ENCODE results near the gene EPS8. TPM values are rescaled to one million over a fixed set of nuclear protein-coding genes. Genes with fewer than 3 reads are reported as not detected.

The EPS8 gene
- polyA plus RNA-seq, 3 donors, result 4.1 to 4.8 (median 4.3) TPM

GRCh38 chr12:15677228-15677627 is 112.0 kb downstream of the EPS8 start:
- Histone ChIP-seq H4K20me1 (ENCODE audit: insufficient read depth, low read length) (no peaks in the 10 kb centered on the region), H3K79me2 (ENCODE audit: insufficient read depth, low read length) (no peaks in the 10 kb centered on the region), H3K4me1 (ENCODE audit: control insufficient read depth in 1 of 2, insufficient read depth in 2 of 2, low read length in 2 of 2) (no peaks in the 10 kb centered on the region), H3K27me3 (ENCODE audit: control insufficient read depth in 2 of 2, insufficient read depth in 2 of 2, low read length in 2 of 2) (no peaks in the 10 kb centered on the region), H3K9ac (ENCODE audit: insufficient read depth, low read length, poor library complexity, severe bottlenecking) (no peak overlapping the region), H3K36me3 (replicated peaks in 1 of 2; ENCODE audit: control insufficient read depth in 1 of 2, insufficient read depth in 2 of 2, low read length in 2 of 2) (no peaks in the 10 kb centered on the region), H3K4me2 (replicated peaks; ENCODE audit: extremely low read depth, low read length, poor library complexity, severe bottlenecking) (no peak overlapping the region), H2AFZ (ENCODE audit: insufficient read depth, low read depth, low read length, poor library complexity, severe bottlenecking) (no peak overlapping the region), H3K9me3 (replicated peaks in 1 of 2; ENCODE audit: control insufficient read depth in 1 of 2, insufficient read depth in 1 of 2, low read length in 2 of 2) (no peaks in the 10 kb centered on the region), H3K4me3 (replicated peaks in 1 of 3; ENCODE audit: low read depth in 2 of 3, low read length in 3 of 3) (no peak overlapping the region), H3K27ac (ENCODE audit: low read depth in 1 of 2, low read length in 2 of 2) (no peak overlapping the region)
- Mint-ChIP-seq H3K27ac (no peak overlapping the region), H3K27me3 (ENCODE audit: low read depth in 3 of 3) (peaks cover 0 to 2% (median 0%) of the 10 kb centered on the region in 3 donors), H3K36me3 (no peaks in the 10 kb centered on the region), H3K4me1 (peaks cover 3% of the 10 kb centered on the region), H3K9me3 (peaks cover 0 to 3% (median 0%) of the 10 kb centered on the region in 7 donors), H3K4me3 (no peak overlapping the region)
- no peak for DNase-seq
- TF ChIP-seq CTCF (IDR thresholded peaks at IDR 0.05), result no peak
- 91% methylated on average over 2 of the region's 3 CpGs for WGBS (ENCODE audit: insufficient coverage)
- intact Hi-C loops (cut with micrococcal nuclease), result no loop called here

DNA sequence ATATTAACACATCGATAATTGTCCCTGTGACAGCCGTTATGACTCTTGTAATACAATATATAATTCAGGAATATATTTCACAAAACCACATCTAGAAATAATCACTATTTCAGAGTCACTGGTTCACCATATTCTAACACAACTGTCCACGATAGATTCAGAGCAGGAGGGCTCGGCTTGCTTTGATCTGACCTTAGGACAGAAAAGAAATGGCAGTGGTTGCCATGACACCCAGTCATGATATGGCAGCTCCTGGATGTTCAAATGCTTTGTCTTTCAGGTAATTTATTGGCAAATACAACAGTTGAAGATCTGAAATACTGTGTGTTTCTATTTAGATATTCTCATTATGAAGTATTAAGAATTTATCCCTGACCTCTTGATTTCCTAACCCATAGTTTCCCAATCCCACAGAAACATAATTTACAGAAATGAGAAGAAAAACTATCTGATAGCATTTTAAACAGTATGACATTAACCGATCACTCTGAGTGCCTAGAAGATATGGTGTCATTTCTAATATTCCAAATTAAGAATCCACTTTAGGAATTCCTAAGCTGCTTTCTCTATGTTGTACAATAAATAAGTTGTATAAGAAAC is 116.4 kb downstream of the EPS8 start:
- H3K4me3 Mint-ChIP-seq, result no peak overlapping the region
- H3K4me1 ChIP-seq (ENCODE audit: control insufficient read depth in 1 of 2, insufficient read depth in 2 of 2, low read length in 2 of 2), result no peaks in the 10 kb centered on the region
- 100% methylated on average over 2 of the region's 5 CpGs for WGBS (ENCODE audit: insufficient coverage)
- no peaks in the 10 kb centered on the region for H3K27me3 ChIP-seq (ENCODE audit: control insufficient read depth in 2 of 2, insufficient read depth in 2 of 2, low read length in 2 of 2)
- H2AFZ ChIP-seq (ENCODE audit: insufficient read depth, low read depth, low read length, poor library complexity, severe bottlenecking), result no peak overlapping the region
- no peak for TF ChIP-seq CTCF (IDR thresholded peaks at IDR 0.05)
- H3K4me1 Mint-ChIP-seq, result peaks cover 3% of the 10 kb centered on the region
- DNase-seq, result no peak
- no peaks in the 10 kb centered on the region for H3K36me3 ChIP-seq (replicated peaks in 1 of 2; ENCODE audit: control insufficient read depth in 1 of 2, insufficient read depth in 2 of 2, low read length in 2 of 2)
- no peaks in the 10 kb centered on the region for H4K20me1 ChIP-seq (ENCODE audit: insufficient read depth, low read length)
- intact Hi-C loops (cut with micrococcal nuclease), result no loop called here
- H3K27ac ChIP-seq (ENCODE audit: low read depth in 1 of 2, low read length in 2 of 2), result no peak overlapping the region
- no peak overlapping the region for H3K9ac ChIP-seq (ENCODE audit: insufficient read depth, low read length, poor library complexity, severe bottlenecking)
- H3K27ac Mint-ChIP-seq, result no peak overlapping the region
- no peak overlapping the region for H3K4me2 ChIP-seq (replicated peaks; ENCODE audit: extremely low read depth, low read length, poor library complexity, severe bottlenecking)
- H3K27me3 Mint-ChIP-seq (ENCODE audit: low read depth in 3 of 3), result no peaks in the 10 kb centered on the region
- peaks cover 0 to 3% (median 0%) of the 10 kb centered on the region in 7 donors for H3K9me3 Mint-ChIP-seq
- H3K36me3 Mint-ChIP-seq, result no peaks in the 10 kb centered on the region
- no peak overlapping the region for H3K4me3 ChIP-seq (replicated peaks in 1 of 3; ENCODE audit: low read depth in 2 of 3, low read length in 3 of 3)
- no peaks in the 10 kb centered on the region for H3K79me2 ChIP-seq (ENCODE audit: insufficient read depth, low read length)
- H3K9me3 ChIP-seq (replicated peaks in 1 of 2; ENCODE audit: control insufficient read depth in 1 of 2, insufficient read depth in 1 of 2, low read length in 2 of 2), result no peaks in the 10 kb centered on the region
